ENCODE measurements around the gene PRKCE. TPM values are rescaled to one million over a fixed set of nuclear protein-coding genes. Genes with fewer than 3 reads are reported as not detected.

The PRKCE gene
- total RNA-seq, 1 experiment from 2014 or later = 14.0 TPM

DNA sequence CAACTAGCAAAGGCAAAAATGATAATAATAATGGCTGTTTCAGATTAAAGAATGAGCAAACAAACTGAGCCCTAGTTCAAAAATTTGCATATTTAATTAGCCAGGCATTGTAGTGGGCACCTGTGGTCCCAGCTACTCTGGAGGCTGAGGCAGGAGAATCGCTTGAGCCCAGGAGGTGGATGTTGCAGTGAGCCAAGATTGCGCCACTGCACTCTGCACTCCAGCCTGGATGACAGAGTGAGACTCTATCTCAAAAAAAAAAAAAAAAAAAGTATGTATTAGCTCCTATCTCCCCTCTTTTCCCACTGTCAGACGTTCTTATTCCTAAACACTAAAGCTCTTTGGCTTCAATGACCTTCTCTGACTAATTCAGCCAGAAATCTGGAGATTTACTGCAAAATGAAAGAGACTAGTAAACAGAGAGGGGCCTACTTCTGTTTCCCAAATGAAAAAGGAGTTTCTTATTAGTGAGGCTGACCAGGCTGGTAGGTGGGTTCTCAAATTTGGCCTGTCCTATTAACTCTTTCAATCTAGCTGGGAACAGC lies 36.5 kb upstream of the PRKCE start:
- no peak for TF ChIP-seq TCF7L2 (IDR thresholded peaks at IDR 0.05; ENCODE audit: low read depth, low read length)
- TF ChIP-seq, protein P1, sequence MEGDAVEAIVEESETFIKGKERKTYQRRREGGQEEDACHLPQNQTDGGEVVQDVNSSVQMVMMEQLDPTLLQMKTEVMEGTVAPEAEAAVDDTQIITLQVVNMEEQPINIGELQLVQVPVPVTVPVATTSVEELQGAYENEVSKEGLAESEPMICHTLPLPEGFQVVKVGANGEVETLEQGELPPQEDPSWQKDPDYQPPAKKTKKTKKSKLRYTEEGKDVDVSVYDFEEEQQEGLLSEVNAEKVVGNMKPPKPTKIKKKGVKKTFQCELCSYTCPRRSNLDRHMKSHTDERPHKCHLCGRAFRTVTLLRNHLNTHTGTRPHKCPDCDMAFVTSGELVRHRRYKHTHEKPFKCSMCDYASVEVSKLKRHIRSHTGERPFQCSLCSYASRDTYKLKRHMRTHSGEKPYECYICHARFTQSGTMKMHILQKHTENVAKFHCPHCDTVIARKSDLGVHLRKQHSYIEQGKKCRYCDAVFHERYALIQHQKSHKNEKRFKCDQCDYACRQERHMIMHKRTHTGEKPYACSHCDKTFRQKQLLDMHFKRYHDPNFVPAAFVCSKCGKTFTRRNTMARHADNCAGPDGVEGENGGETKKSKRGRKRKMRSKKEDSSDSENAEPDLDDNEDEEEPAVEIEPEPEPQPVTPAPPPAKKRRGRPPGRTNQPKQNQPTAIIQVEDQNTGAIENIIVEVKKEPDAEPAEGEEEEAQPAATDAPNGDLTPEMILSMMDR (IDR thresholded peaks at IDR 0.05) = no peak
- TF ChIP-seq, protein P2, sequence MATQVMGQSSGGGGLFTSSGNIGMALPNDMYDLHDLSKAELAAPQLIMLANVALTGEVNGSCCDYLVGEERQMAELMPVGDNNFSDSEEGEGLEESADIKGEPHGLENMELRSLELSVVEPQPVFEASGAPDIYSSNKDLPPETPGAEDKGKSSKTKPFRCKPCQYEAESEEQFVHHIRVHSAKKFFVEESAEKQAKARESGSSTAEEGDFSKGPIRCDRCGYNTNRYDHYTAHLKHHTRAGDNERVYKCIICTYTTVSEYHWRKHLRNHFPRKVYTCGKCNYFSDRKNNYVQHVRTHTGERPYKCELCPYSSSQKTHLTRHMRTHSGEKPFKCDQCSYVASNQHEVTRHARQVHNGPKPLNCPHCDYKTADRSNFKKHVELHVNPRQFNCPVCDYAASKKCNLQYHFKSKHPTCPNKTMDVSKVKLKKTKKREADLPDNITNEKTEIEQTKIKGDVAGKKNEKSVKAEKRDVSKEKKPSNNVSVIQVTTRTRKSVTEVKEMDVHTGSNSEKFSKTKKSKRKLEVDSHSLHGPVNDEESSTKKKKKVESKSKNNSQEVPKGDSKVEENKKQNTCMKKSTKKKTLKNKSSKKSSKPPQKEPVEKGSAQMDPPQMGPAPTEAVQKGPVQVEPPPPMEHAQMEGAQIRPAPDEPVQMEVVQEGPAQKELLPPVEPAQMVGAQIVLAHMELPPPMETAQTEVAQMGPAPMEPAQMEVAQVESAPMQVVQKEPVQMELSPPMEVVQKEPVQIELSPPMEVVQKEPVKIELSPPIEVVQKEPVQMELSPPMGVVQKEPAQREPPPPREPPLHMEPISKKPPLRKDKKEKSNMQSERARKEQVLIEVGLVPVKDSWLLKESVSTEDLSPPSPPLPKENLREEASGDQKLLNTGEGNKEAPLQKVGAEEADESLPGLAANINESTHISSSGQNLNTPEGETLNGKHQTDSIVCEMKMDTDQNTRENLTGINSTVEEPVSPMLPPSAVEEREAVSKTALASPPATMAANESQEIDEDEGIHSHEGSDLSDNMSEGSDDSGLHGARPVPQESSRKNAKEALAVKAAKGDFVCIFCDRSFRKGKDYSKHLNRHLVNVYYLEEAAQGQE (IDR thresholded peaks at IDR 0.05; ENCODE audit: insufficient read depth in 1 of 2, low read depth in 2 of 2, low read length in 1 of 2) = no peak
- TF ChIP-seq POLR2AphosphoS5 (IDR thresholded peaks at IDR 0.05; ENCODE audit: low read depth, low read length) = no peak
- TF ChIP-seq SIN3A (IDR thresholded peaks at IDR 0.05; ENCODE audit: borderline replicate concordance, insufficient read depth, low read depth, low read length) = no peak
- Histone ChIP-seq H3K27me3 (ENCODE audit: control insufficient read depth, insufficient read depth, low read length) (no peaks in the 10 kb centered on the region), H3K36me3 (ENCODE audit: control insufficient read depth, insufficient read depth, low read length) (no peaks in the 10 kb centered on the region; the same call in 1 of the 2 replicates), H3K4me3 (ENCODE audit: low read depth in 2 of 2, low read length in 2 of 2) (no peak overlapping the region), H3K27ac (ENCODE audit: low read length) (no peak overlapping the region), H3K9me3 (ENCODE audit: control insufficient read depth, insufficient read depth, low read depth, low read length) (no peaks in the 10 kb centered on the region), H3K4me1 (ENCODE audit: control insufficient read depth, insufficient read depth, low read length) (peaks cover 18% of the 10 kb centered on the region)
- intact Hi-C loops (cut with micrococcal nuclease; ENCODE audit: unreplicated experiment) = no loop called here
- in situ Hi-C loops (cut with HindIII; ENCODE audit: low pct_unique_long_range_greater_than_20kb, low sequenced_read_pairs) = no loop called here
- ATAC-seq = no peak
- ChIA-PET CTCF (no interaction called here), POLR2A (interaction anchor here (0.7 kb wide), 1 partner anchor 153 kb away, joined by 8 read pairs; no protein-coding TSS in a partner anchor)
- DNase-seq (ENCODE audit: low read depth, low spot score) = no peak
- no TSS peak for BruUV-seq (replicated peaks)

DNA sequence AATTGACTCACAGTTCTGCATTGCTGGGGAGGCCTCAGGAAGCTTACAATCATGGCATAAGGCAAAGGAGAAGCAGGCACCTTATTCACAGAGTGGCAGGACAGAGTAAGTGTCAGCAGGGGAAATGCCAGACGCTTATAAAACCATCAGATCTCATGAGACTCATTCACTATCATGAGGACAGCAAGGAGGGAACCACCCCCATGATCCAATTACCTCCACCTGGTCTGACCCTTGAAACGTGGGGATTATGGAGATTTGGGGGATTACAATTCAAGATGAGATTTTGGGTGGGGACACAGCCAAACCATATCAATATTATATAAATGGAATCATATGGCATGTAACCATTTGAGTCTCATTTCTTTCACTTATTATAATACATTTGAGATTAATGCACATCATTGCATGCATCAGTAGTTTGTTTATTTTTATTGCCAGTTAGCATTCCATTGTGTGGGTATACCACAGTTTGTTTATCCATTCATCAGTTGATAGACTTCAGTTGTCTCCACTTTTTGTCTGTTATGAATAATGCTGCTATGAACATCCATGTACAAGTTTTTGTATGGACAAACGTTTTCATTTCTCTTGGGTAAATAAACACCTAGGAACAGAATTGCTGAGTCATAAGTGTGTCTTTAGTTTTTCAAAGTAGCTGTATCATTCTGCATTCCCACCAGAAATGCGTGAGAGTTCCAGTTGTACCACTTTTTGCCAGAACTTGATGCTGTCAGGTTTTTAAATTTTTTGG lies 34.6 kb upstream of the PRKCE start:
- TF ChIP-seq, protein P2 (IDR thresholded peaks at IDR 0.05; ENCODE audit: insufficient read depth in 1 of 2, low read depth in 2 of 2, low read length in 1 of 2) = no peak
- TF ChIP-seq POLR2AphosphoS5 (IDR thresholded peaks at IDR 0.05; ENCODE audit: low read depth, low read length) (no peak), TCF7L2 (IDR thresholded peaks at IDR 0.05; ENCODE audit: low read depth, low read length) (no peak), SIN3A (IDR thresholded peaks at IDR 0.05; ENCODE audit: borderline replicate concordance, insufficient read depth, low read depth, low read length) (no peak)
- TF ChIP-seq, protein P1 (IDR thresholded peaks at IDR 0.05) = no peak
- in situ Hi-C loops (cut with HindIII; ENCODE audit: low pct_unique_long_range_greater_than_20kb, low sequenced_read_pairs) = no loop called here
- no peak; the same call in 1 of the 2 replicates for ATAC-seq
- BruUV-seq (replicated peaks) = no TSS peak
- Histone ChIP-seq H3K27ac (ENCODE audit: low read length) (no peak overlapping the region), H3K9me3 (ENCODE audit: control insufficient read depth, insufficient read depth, low read depth, low read length) (no peaks in the 10 kb centered on the region), H3K4me1 (ENCODE audit: control insufficient read depth, insufficient read depth, low read length) (peaks cover 9% of the 10 kb centered on the region), H3K36me3 (ENCODE audit: control insufficient read depth, insufficient read depth, low read length) (no peaks in the 10 kb centered on the region), H3K4me3 (ENCODE audit: low read depth in 2 of 2, low read length in 2 of 2) (no peak overlapping the region), H3K27me3 (ENCODE audit: control insufficient read depth, insufficient read depth, low read length) (0 out of 2 replicates have a peak, but pooled peaks cover 3% of the 10 kb centered on the region)
- ChIA-PET CTCF (no interaction called here), POLR2A (no interaction called here)
- DNase-seq (ENCODE audit: low read depth, low spot score) = no peak
- intact Hi-C loops (cut with micrococcal nuclease; ENCODE audit: unreplicated experiment) = no loop called here
